ENCODE results near the gene TOMM34. TPM values are rescaled to one million over a fixed set of nuclear protein-coding genes. Genes with fewer than 3 reads are reported as not detected.

Gene TOMM34
- total RNA-seq, 1 donor from 2014 or later: 27.3 TPM

GRCh38 chr20:44948107-44948506 lies 12.1 kb downstream of the TOMM34 start:
- Histone ChIP-seq H3K27me3 (no peaks in the 10 kb centered on the region), H4K20me1 (ENCODE audit: low read depth) (no peaks in the 10 kb centered on the region), H3F3A (ENCODE audit: low read depth) (no peaks in the 10 kb centered on the region), H3K4me1 (no peaks in the 10 kb centered on the region), H3K27ac (no peak overlapping the region), H3K36me3 (peaks cover 10% of the 10 kb centered on the region), H2AFZ (replicated peaks) (no peak overlapping the region), H3K9ac (no peak overlapping the region), H3K9me3 (ENCODE audit: low read depth) (no peaks in the 10 kb centered on the region), H3K79me2 (ENCODE audit: low read depth) (no peaks in the 10 kb centered on the region), H3K4me3 (no peak overlapping the region), H3K4me2 (no peak overlapping the region)
- Mint-ChIP-seq H3K4me3 (no peak overlapping the region), H3K27ac (no peak overlapping the region), H3K36me3 (peaks cover 30% of the 10 kb centered on the region), H3K27me3 (ENCODE audit: insufficient read depth, low read depth) (no peaks in the 10 kb centered on the region), H3K4me1 (no peaks in the 10 kb centered on the region), H3K9me3 (no peaks in the 10 kb centered on the region)
- no peak for DNase-seq (ENCODE audit: low spot score)
- TF ChIP-seq EZH2 (IDR thresholded peaks at IDR 0.05) (no peak), CTCF (IDR thresholded peaks at IDR 0.05) (no peak), EZH2phosphoT487 (IDR thresholded peaks at IDR 0.05) (no peak)

GRCh38 chr20:44946271-44946852 lies 13.8 kb downstream of the TOMM34 start:
- H3K4me2 ChIP-seq: no peak overlapping the region
- H3K4me3 ChIP-seq: no peak overlapping the region
- H3K79me2 ChIP-seq (ENCODE audit: low read depth): no peaks in the 10 kb centered on the region
- H2AFZ ChIP-seq (replicated peaks): no peak overlapping the region
- H3K27me3 ChIP-seq: no peaks in the 10 kb centered on the region
- Mint-ChIP-seq H3K4me1 (no peaks in the 10 kb centered on the region), H3K9me3 (no peaks in the 10 kb centered on the region), H3K27ac (no peak overlapping the region), H3K27me3 (ENCODE audit: insufficient read depth, low read depth) (no peaks in the 10 kb centered on the region), H3K36me3 (peaks cover 28% of the 10 kb centered on the region), H3K4me3 (no peak overlapping the region)
- no peak overlapping the region for H3K27ac ChIP-seq
- H3F3A ChIP-seq (ENCODE audit: low read depth): no peaks in the 10 kb centered on the region
- no peaks in the 10 kb centered on the region for H3K9me3 ChIP-seq (ENCODE audit: low read depth)
- H3K36me3 ChIP-seq: peaks cover 10% of the 10 kb centered on the region
- DNase-seq (ENCODE audit: low spot score): no peak
- no peak overlapping the region for H3K9ac ChIP-seq
- H3K4me1 ChIP-seq: no peaks in the 10 kb centered on the region
- peaks cover 6% of the 10 kb centered on the region for H4K20me1 ChIP-seq (ENCODE audit: low read depth)
- TF ChIP-seq CTCF (IDR thresholded peaks at IDR 0.05) (no peak), EZH2 (IDR thresholded peaks at IDR 0.05) (no peak), EZH2phosphoT487 (IDR thresholded peaks at IDR 0.05) (no peak)

GRCh38 chr20:44945261-44945660 lies 14.9 kb downstream of the TOMM34 start:
- no peaks in the 10 kb centered on the region for H3K27me3 Mint-ChIP-seq (ENCODE audit: insufficient read depth, low read depth)
- Histone ChIP-seq H3K27me3 (no peaks in the 10 kb centered on the region), H3K9ac (no peak overlapping the region), H3K27ac (no peak overlapping the region), H3K4me1 (no peaks in the 10 kb centered on the region), H3K4me2 (no peak overlapping the region), H3K4me3 (no peak overlapping the region), H3F3A (ENCODE audit: low read depth) (no peaks in the 10 kb centered on the region), H3K9me3 (ENCODE audit: low read depth) (no peaks in the 10 kb centered on the region), H2AFZ (replicated peaks) (no peak overlapping the region), H3K79me2 (ENCODE audit: low read depth) (no peaks in the 10 kb centered on the region), H3K36me3 (peaks cover 10% of the 10 kb centered on the region), H4K20me1 (ENCODE audit: low read depth) (peaks cover 6% of the 10 kb centered on the region)
- no peak for DNase-seq (ENCODE audit: low spot score)
- no peak overlapping the region for H3K27ac Mint-ChIP-seq
- peaks cover 32% of the 10 kb centered on the region for H3K36me3 Mint-ChIP-seq
- no peaks in the 10 kb centered on the region for H3K4me1 Mint-ChIP-seq
- no peaks in the 10 kb centered on the region for H3K9me3 Mint-ChIP-seq
- TF ChIP-seq EZH2phosphoT487 (IDR thresholded peaks at IDR 0.05) (no peak), EZH2 (IDR thresholded peaks at IDR 0.05) (no peak), CTCF (IDR thresholded peaks at IDR 0.05) (no peak)
- no peak overlapping the region for H3K4me3 Mint-ChIP-seq
